Tongue (tissue), 3 donors: ENCODE results near the gene HORMAD1. TPM values are rescaled to one million over a fixed set of nuclear protein-coding genes. Genes with fewer than 3 reads are reported as not detected.
"Not testable (repeated sequence)": the region's sequence is repeated elsewhere in the genome, so short reads cannot be mapped to it uniquely, and the experiment has no call there.

ENCODE experiments used
- DNase-seq: peaks from one replicate; pipeline ENCODE4 v3.0.0-alpha.2; 2015
- small RNA-seq: library from RNA; depleted of rRNA; stranded (forward); fragments of <200 nt; gene quantifications from one replicate; pipeline ENCODE3, GENCODE V24; 2014; ENCODE audit warnings: low replicate concordance
- total RNA-seq: library from RNA; depleted of rRNA; stranded (reverse); fragments of >200 nt; gene quantifications from one replicate; pipeline ENCODE4 v1.2.3, GENCODE V29; 2014

HORMAD1 gene
- total RNA-seq, 1 donor from 2014 or later: not detected

GRCh38 chr1:150696995-150697927 is 23.4 kb downstream of the HORMAD1 start, which contains the start of gene GOLPH3L:
Gene GOLPH3L, minus strand, starts transcription at chr1:150697154. Its CDS starts 2,316 bp downstream, at chr1:150694838.
- peak; percentile 99 for DNase-seq

- DNase-seq: peak; percentile 32
Measured at GRCh38 chr1:150696590-150696989, 24.1 kb downstream of the HORMAD1 start.

GRCh38 chr1:150696162-150696561 is 24.5 kb downstream of the HORMAD1 start:
- DNase-seq: peak; percentile 1

GRCh38 chr1:150695561-150695960 is 25.1 kb downstream of the HORMAD1 start:
- no peak for DNase-seq

- peak; percentile 5 for DNase-seq
Measured at GRCh38 chr1:150692720-150693119, 28.0 kb downstream of the HORMAD1 start.

GRCh38 chr1:150688763-150689162 is 31.9 kb downstream of the HORMAD1 start:
- no peak for DNase-seq

- DNase-seq: no peak
Measured at GRCh38 chr1:150686275-150686674, 34.4 kb downstream of the HORMAD1 start.

GRCh38 chr1:150683914-150684313 is 36.8 kb downstream of the HORMAD1 start:
- no peak for DNase-seq

GRCh38 chr1:150678988-150679387 is 41.7 kb downstream of the HORMAD1 start:
- DNase-seq: no peak

GRCh38 chr1:150674881-150675280 is 45.8 kb downstream of the HORMAD1 start:
- no peak for DNase-seq

GRCh38 chr1:150663321-150663720 is 57.4 kb downstream of the HORMAD1 start:
- DNase-seq: no peak

GRCh38 chr1:150662811-150663210 is 57.9 kb downstream of the HORMAD1 start:
- no peak for DNase-seq

- no peak for DNase-seq
Measured at GRCh38 chr1:150661156-150661555, 59.5 kb downstream of the HORMAD1 start.

- no peak for DNase-seq
Measured at GRCh38 chr1:150660584-150660983, 60.1 kb downstream of the HORMAD1 start.

- DNase-seq: not testable (repeated sequence)
Measured at GRCh38 chr1:150657064-150657463, 63.6 kb downstream of the HORMAD1 start.

- not testable (repeated sequence) for DNase-seq
Measured at GRCh38 chr1:150654635-150655034, 66.1 kb downstream of the HORMAD1 start.

GRCh38 chr1:150650193-150650592 is 70.5 kb downstream of the HORMAD1 start:
- no peak for DNase-seq

- no peak for DNase-seq
Measured at GRCh38 chr1:150649441-150650075, 71.1 kb downstream of the HORMAD1 start.

Small RNA genes within 50 kb of the gene (small RNA-seq; reads per million reads assigned to genes)
- not detected for gene RNU6-1042P

Other genes starting within 250 kb of the HORMAD1 start
- 18.7 TPM for gene TARS2, start 233.5 kb downstream of the HORMAD1 start, total RNA-seq
- 19.3 TPM for gene ECM1, start 212.8 kb downstream of the HORMAD1 start, total RNA-seq
- not detected for gene FALEC, start 205.1 kb downstream of the HORMAD1 start, total RNA-seq
- 50.4 TPM for gene ADAMTSL4, start 171.5 kb downstream of the HORMAD1 start, total RNA-seq
- 256 TPM for gene MCL1, start 141.3 kb downstream of the HORMAD1 start, total RNA-seq
- gene ENSA, start 91.3 kb downstream of the HORMAD1 start, total RNA-seq: 110 TPM
- 15.5 TPM for gene GOLPH3L, start 23.7 kb downstream of the HORMAD1 start, total RNA-seq
- 17.6 TPM for gene CTSS, start 44.9 kb upstream of the HORMAD1 start, total RNA-seq
- gene CTSK, start 87.4 kb upstream of the HORMAD1 start, total RNA-seq: 85.3 TPM
- gene ARNT, start 155.7 kb upstream of the HORMAD1 start, total RNA-seq: 60.7 TPM
- gene CTXND2, start 166.2 kb upstream of the HORMAD1 start, total RNA-seq: not detected
- gene SETDB1, start 205.5 kb upstream of the HORMAD1 start, total RNA-seq: 31.0 TPM